H54 (cell line): Measurements from ENCODE around the gene NAT8L.
A peak's percentile ranks its signal among the peaks of the same experiment; 100 is the strongest.

Experiments
- DNase-seq: peaks from one replicate; pipeline ENCODE4 v3.0.0; 2011; ENCODE audit warnings: low spot score, mixed read lengths; ENCODE audit not compliant: insufficient read length
- FAIRE-seq: peaks from 3 replicates; lab custom pipeline; 2011; peaks lifted over from hg19 to GRCh38; lab: Jason Lieb, UNC
- POLR2A ChIP-seq: IDR thresholded peaks from 2 replicates; pipeline ENCODE4 v1.6.1; 2011; ENCODE audit warnings: low read depth, mild to moderate bottlenecking, low read length

Gene NAT8L

DNA sequence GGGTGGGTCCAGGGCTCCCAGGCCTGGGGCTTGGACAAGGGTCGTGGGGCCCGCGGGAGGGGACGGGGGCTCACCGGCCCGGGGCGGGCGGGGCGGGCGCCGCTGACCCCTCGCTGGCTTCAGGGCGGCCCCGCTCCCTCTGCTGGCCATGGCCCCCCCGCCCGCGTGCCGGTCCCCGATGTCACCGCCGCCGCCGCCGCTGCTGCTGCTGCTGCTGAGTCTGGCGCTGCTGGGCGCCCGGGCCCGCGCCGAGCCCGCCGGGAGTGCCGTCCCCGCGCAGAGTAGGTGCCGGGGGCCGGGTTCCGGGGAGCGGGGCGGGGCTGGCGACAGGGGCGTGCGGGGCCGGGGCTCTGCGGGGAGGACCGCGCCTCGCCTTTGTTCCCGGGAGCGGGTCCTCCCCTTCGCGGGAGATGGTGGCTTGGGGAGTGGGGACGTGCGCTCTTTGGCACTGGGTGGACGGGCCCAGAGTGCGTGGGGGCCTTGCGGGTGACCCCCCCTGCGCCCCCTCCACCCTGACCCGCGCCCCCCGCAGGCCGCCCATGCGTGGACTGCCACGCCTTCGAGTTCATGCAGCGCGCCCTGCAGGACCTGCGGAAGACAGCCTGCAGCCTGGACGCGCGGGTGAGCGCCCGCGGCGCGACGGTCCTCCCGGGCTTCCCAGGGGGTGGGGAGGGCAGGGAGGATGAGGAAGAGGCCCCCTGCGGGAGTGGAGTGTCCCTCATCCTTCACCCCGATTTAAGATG, 16.8 kb upstream of the NAT8L start:
- DNase-seq (no peak), FAIRE-seq (no peak)
- TF ChIP-seq POLR2A: no peak

DNA sequence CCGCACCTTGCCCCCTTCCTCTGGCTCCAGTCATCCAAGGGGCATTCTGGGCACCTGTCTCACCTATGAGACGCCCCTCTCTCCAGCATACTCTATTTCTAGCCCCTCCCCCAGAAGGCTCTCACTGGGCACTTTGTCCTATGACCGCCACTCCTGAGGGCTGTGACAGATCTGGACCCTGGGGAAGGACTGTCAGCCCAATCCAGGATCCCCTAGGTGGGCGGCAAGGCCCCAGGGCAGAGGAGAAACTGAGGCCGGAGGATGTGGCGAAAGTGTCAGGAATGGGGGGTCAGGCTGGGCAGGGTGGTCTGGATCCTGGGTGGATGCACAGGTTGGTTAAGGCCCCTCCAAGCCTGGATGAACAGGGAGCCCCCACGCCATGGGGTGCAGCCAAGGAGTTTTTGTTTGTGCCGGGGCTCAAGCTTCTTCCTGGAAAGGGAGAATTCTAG, 16.2 kb upstream of the NAT8L start:
- DNase-seq (no peak), FAIRE-seq (no peak)
- no peak for TF ChIP-seq POLR2A

DNA sequence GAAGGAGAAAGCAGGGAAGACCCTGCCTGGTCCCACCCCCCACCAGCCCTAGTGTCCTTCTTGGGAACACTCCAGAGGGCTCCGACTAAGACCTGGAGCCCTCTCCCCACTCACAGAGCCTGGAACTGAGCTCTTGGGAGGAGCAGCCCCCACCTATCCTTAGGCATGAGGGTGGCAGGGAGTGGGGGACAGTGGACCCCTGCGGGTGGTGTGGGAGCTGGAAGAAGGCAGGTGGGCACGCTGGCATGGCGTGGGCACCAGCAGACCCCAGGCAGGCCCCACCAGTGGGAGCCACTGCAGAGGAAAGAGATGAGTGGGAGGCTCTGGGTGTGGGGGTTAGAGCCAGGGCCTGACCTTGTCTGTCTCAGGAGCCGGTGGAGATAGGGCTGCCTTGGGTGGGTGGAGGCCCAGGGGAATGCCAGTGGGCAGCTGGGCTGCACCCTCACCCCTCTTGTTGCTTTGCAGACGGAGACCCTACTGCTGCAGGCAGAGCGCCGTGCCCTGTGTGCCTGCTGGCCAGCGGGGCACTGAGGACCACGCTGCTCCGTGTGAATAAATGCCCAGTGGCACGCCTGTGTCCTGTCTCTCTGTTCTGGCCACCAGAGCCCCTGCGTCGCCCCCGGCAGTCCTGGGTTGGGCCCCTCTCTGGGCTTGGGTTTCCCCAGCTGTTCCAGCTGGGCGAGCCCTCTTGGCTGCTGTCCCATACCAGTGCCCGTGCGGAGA, 15.6 kb upstream of the NAT8L start:
- FAIRE-seq (no peak), DNase-seq (no peak)
- no peak for TF ChIP-seq POLR2A

DNA sequence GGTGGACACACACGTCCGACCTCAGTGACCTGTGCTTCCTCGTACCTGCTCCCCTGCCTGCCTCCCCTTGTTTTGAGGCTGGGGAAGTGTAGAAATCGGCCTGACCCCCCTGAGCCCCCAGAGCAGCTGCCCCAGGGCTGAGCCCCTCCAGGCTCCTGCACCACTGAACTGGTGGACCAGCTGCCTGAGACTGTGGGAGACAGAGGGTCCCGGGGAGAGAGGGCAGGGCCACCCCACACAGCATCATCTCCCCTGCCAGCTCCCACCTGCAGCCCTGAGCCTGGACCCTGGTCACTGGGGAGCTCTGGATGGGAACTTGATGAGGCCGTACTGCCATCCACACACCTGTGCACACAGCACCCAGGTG, 15.0 kb upstream of the NAT8L start:
- DNase-seq: no peak
- no peak for TF ChIP-seq POLR2A
- FAIRE-seq: no peak

DNA sequence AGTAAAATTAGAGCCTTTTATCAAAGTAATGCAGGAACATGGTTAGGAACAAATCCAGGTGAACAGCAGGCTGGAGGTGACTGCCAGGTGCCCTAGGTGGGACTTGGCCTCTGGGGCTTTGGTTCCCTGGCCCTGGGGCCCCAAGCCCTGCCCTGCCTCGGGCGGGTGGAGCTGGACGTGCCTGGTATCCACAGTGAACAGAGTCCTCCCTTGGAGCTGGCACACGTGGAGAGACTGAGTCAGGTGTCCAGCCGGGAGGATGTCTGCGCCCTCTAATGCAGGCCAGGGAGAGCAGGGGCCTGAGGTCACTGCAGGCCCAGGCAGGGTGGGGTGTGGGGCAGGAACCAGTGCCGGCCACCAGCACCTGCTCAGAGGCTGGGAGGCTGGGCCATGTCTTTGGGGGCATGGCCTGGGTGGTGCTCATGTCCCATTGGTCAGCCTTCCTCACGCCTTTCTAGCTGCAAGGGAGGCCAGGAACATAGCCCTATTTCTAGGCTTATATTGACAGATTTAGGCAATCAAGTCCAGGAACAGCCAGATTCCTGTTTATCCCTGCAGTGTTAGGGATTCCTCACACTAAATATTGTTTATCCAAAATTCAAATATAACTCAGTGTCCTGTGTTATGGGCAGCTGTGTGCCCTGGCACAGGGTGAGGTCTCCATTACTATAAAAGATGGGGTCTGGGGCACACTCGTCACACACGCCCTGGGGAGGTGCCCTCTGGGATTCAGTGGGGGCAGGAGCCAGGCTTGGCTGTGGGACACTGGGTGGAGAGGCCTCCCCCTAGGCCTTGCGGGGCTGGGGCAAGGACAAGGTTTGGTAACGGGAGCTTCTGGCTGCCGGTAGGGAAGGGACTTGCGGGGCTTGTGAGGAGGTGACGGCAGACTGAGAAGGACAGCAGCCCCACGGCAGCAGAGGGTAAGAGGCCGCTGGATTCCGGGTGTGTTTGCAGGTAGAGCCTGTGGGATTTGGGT, 14.3 kb upstream of the NAT8L start:
- no peak for TF ChIP-seq POLR2A
- DNase-seq (no peak), FAIRE-seq (no peak)

DNA sequence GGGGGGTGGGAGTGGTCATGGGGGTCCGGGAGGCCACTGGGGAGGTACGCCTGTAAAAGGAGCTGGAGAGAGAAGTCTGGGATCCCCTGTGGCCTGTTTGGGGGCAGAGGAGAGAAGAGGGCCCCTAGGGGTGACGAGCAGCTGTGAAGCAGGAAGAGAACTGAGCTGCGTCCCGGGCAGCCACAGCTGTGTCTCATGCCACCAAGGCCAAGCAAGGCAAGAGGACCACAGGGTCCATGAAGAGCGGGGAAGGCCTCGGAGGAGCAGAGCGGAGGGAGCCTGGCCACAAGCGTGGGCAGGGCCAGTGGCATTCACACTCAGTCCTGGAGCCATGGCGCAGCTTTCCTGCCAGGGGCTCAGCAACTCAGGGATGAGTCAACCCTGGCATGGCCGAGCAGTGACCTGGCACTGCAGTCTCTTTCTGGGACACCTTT, 13.6 kb upstream of the NAT8L start:
- DNase-seq (peak; percentile 87), FAIRE-seq (peak; percentile 73)
- no peak for TF ChIP-seq POLR2A

DNA sequence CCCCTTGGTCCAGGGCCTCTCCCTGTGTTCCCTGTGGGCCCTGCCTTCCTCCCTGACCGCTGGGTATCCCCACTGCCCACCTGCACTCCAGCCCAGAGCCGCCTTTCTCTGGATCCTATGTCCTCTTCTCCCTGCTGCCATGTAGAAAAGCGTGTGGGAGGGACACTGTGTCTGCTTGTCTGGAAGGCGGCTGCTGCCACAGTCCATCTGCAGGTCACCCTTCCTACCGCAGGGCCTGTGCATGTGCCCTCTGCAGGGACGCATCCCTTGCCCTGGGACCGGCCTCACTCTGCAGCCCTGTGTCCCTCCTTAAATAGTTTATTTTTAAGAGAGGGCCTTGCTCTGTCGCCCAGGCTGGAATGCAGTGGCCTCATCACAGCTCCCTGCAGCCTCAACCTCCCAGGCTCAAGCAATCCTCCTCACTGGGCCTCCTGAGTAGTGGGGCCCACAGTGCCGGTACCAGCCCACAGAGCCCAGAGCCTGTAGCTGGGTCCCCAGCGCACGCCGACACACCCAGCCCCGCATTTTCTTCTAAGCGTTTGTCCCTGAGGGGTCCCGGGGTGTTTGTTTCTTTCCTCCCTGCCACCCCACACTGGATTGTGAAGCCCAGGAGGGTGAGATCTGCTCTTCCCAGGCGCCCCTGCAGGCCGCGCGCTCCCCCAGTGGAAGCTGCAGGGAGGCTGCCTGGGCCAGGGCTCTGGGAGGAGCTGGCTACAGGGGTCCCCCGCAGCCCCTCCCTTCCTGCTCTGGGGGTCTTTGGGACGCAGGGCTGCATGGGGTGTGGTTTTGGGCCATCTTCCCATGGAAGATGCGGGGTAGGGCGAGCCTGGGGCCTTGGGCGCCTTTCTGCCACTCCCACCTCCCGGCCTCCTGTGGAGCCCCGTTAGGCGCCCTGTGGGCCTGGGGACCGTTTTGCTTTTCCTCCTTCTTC, 12.8 kb upstream of the NAT8L start:
- TF ChIP-seq POLR2A: no peak

DNA sequence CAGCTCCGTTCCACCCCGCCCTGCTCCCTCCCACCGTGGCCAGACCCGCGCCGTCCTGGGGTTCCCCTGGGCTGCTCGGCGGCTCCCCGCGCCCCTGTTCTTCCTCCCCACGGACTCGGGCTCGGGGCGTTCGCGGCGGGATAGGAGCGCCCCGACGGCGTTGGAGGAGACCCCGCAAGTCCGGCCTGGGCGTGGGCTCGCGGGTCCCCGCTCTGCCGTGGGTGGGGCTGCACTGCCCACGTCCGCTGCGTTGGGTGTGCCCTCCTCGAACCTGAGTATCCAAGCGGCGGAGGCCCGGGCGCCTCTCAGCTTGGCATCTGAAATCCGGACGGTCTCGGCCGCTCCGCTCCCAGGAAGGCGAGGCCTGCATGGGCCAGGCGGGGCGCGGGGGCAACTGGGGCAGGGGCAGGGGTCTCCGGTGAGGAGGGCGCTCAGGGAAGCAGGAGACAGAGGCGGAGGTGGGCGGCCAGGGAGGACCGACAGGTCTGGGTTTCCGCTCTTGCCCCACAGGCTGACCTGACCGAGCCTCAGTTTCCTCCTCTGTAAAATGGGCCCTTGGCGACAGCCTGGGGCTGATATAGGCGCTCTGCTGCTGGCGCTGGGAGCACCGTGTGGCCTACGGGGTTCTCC, 12.0 kb upstream of the NAT8L start:
- no peak for DNase-seq
- no peak for TF ChIP-seq POLR2A
- FAIRE-seq: no peak

More for the DNA sequence above, 12.8 kb upstream of the NAT8L start:
- FAIRE-seq: no peak
- no peak for DNase-seq

DNA sequence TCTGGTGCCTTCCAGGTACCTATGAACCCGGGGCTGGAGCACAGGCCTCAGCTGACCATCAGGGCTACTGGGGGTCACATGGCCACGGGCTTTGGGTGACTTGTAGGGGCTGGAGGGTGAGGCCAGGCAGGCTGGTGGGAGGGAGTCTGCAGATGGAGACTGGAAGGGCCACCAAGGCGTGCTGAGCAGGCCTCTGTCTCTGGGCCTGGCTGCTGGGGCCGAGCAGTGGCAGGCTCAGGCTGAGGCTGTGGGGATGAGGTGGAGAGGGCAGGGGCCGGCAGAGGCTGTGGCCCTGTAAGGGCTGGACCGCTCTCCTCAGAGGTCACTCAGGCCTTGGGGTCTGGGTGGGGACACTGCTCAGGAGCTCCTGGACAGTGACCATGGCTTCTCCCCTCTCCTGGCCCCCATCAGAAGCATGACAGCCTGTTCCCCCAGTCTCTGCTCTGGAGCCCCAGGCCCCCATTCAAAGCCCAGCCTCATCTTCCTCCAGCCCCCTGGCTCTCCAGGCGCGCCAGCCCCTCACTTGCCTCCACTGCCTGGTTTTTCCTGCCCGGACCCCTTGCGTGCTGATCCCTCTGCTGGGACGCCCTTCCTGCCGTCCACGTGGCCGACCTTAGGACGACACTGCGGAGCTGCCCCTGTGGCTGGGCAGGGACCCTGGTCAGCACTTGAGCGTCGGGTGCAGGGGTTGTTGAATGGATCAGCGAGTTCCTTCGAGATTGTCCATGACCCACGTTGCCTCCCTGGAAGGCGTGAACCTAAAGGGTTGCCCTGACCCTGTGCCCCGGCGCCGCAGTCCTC, 11.1 kb upstream of the NAT8L start:
- FAIRE-seq: no peak
- TF ChIP-seq POLR2A: no peak
- DNase-seq: no peak

DNA sequence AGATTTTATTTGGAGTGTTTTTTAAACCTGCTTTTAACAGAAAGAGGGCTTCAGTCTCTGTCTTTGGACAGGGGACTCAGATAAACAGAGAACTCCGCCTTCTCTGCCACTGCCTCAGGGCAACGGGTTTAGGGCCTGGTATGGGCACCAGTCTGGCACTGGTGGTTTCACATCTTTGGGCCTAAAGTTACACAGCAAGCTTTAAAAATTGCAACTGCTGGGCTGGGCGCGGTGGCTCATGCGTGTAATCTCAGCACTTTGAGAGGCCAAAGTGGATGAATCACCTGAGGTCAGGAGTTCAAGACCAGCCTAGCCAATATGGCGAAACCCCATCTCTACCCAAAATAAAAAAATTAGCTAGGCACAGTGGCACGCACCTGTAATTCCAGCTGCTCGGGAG, 10.3 kb upstream of the NAT8L start:
- TF ChIP-seq POLR2A: no peak
- DNase-seq (no peak), FAIRE-seq (no peak)

DNA sequence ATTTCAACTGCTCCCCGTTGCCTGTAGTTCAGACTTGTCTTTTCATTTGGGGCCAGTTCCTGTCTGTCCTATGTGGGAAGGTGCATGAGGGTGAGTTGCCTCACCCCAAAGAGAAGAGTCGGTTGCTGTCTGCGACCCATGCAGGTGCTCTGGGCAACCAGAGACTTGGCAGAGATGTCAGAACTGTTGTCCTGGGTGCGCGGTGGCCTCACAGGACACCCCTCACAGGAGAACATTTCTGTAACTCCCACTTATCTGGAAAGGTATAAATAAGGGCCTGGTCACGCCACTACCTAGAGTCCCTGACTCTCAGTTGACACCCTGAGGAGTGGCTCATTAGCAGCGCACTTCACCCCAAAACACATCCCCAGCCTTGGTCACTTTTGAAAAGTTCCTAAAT, 9.7 kb upstream of the NAT8L start:
- DNase-seq: no peak
- FAIRE-seq: no peak
- TF ChIP-seq POLR2A: no peak

DNA sequence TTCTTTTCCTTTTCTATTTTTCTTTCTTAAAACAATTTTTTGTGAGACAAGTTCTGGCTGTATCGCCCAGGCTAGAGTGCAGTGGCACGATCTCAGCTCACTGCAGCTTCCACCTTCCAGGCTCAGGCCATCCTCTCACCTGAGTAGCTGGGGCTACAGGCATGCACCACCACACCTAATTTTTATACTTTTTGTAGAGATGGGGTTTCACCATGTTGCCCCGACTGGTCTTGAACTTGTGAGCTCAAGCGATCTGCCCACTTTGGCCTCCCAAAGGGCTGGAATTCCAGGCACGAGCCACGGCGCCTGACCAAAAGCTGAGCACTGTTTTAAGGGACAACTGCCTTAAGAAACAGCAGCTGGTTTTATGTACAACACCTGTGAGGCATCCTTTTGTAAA, 9.3 kb upstream of the NAT8L start:
- no peak for DNase-seq
- TF ChIP-seq POLR2A: no peak
- no peak for FAIRE-seq
